ENCODE data around the gene MAP7.
"Not testable (repeated sequence)": the region's sequence is repeated elsewhere in the genome, so short reads cannot be mapped to it uniquely, and the experiment has no call there.

Gene MAP7

DNA sequence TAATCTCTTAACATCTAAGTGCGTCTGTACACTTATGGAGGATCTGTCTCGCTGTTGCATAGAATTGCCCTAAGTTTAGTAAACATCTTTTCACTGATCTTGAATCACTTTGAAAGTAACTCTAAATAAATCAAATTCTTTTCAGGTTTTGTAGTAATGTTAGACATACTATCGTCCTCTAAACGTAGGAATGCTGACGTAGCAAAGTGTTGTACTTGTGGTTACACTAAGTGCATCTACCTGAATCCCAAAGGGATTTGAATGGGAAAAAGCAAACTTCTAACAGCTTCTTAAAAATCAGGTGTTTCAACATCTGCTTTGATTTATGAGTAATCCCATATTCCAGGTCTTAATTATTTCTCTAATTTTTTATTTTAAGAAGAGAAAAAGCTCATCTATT, 49.8 kb downstream of the MAP7 start:
- Histone ChIP-seq H2AFZ (ENCODE audit: low read length) (no peak overlapping the region), H3K4me1 (ENCODE audit: control insufficient read depth in 2 of 2, insufficient read depth in 1 of 2, low read depth in 1 of 2, low read length in 2 of 2) (peaks cover 2 to 13% of the 10 kb centered on the region in 2 donors), H3K4me2 (ENCODE audit: insufficient read depth, low read length, poor library complexity, severe bottlenecking) (no peak overlapping the region), H3K79me1 (ENCODE audit: low read depth, low read length) (no peaks in the 10 kb centered on the region), H3K18ac (ENCODE audit: low read length) (no peak overlapping the region), H2BK15ac (ENCODE audit: low read length) (no peak overlapping the region), H3K36me3 (replicated peaks in 1 of 2; ENCODE audit: control insufficient read depth in 2 of 2, insufficient read depth in 2 of 2, low read length in 2 of 2) (no peaks in the 10 kb centered on the region), H3K14ac (ENCODE audit: low read length) (no peak overlapping the region), H3K4ac (ENCODE audit: low read length) (no peak overlapping the region), H3K9ac (ENCODE audit: low read depth, low read length, poor library complexity) (no peak overlapping the region), H3K9me3 (replicated peaks in 1 of 2; ENCODE audit: control insufficient read depth in 2 of 2, insufficient read depth in 1 of 2, low read depth in 1 of 2, low read length in 2 of 2) (no peaks in the 10 kb centered on the region), H3K27ac (replicated peaks; ENCODE audit: low read length) (no peak overlapping the region), H2BK12ac (ENCODE audit: low read length) (no peak overlapping the region), H2BK120ac (ENCODE audit: low read depth, low read length) (no peak overlapping the region), H2AK5ac (ENCODE audit: low read depth, low read length) (no peak overlapping the region), H3K23ac (ENCODE audit: low read depth, low read length, poor library complexity) (no peak overlapping the region), H4K91ac (ENCODE audit: low read depth, low read length, poor library complexity) (no peak overlapping the region), H4K8ac (ENCODE audit: low read depth, low read length) (no peak overlapping the region), H3K4me3 (ENCODE audit: low read length in 2 of 2) (no peak overlapping the region), H3K27me3 (ENCODE audit: control insufficient read depth in 3 of 3, insufficient read depth in 3 of 3, low read depth in 1 of 3, low read length in 3 of 3) (no peaks in the 10 kb centered on the region), H2BK5ac (ENCODE audit: low read length) (no peak overlapping the region)
- DNase-seq (ENCODE audit: low spot score): no peak
- no CpG with 5 or more reads among the region's 5 CpGs for WGBS, 2 donors (ENCODE audit: extremely low coverage in 2 of 2, insufficient read length in 2 of 2, insufficient replicate concordance in 1 of 2)

DNA sequence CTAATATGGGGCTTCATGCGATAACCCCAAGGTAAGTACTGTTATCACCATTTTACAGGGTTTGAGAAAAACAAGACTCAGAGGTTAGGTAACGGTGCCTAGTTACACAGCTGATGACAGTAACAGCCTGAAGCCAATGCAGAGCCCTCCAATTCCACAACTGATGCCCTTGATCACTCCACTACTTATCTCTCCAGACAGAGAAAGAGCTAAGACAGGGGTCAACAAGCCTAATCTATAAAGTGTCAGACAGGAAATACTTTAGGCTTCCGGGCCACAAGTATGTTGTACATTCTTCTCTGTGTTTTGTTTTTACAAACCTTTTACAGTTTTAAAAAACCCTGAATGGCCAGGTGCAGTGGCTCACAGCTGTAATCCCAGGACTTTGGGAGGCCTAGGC, 50.9 kb downstream of the MAP7 start:
- no CpG with 5 or more reads among the region's 3 CpGs for WGBS, 2 donors (ENCODE audit: extremely low coverage in 2 of 2, insufficient read length in 2 of 2, insufficient replicate concordance in 1 of 2)

DNA sequence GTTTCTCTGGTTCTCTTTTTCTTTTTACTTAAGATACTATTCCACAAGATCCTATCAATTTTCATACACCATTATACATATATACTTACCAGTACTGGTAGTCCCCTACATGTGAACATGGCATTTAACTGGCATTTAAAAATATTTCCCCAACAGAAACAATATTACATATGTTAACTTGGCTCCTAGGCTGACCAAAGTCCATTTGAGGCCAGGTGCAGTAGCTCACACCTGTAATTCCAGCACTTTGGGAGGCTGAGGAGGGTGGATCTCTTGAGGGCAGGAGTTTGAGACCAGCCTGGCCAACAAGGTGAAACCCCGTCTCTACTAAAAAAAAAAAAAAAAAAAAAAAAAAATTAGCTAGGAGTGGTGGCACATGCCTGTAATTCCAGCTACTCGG, 53.8 kb downstream of the MAP7 start:
- H3K4me1 ChIP-seq (ENCODE audit: control insufficient read depth in 2 of 2, insufficient read depth in 1 of 2, low read depth in 1 of 2, low read length in 2 of 2); H3K4me3 ChIP-seq (ENCODE audit: low read length in 2 of 2); H3K79me1 ChIP-seq (ENCODE audit: low read depth, low read length); H2AFZ ChIP-seq (ENCODE audit: low read length); H2AK5ac ChIP-seq (ENCODE audit: low read depth, low read length); H4K91ac ChIP-seq (ENCODE audit: low read depth, low read length, poor library complexity); H3K9ac ChIP-seq (ENCODE audit: low read depth, low read length, poor library complexity); H2BK5ac ChIP-seq (ENCODE audit: low read length); H2BK12ac ChIP-seq (ENCODE audit: low read length); H2BK120ac ChIP-seq (ENCODE audit: low read depth, low read length); H3K4me2 ChIP-seq (ENCODE audit: insufficient read depth, low read length, poor library complexity, severe bottlenecking); H3K27ac ChIP-seq (replicated peaks; ENCODE audit: low read length); H3K4ac ChIP-seq (ENCODE audit: low read length); H3K27me3 ChIP-seq (ENCODE audit: control insufficient read depth in 3 of 3, insufficient read depth in 3 of 3, low read depth in 1 of 3, low read length in 3 of 3); H3K14ac ChIP-seq (ENCODE audit: low read length); H3K36me3 ChIP-seq (replicated peaks in 1 of 2; ENCODE audit: control insufficient read depth in 2 of 2, insufficient read depth in 2 of 2, low read length in 2 of 2); H3K23ac ChIP-seq (ENCODE audit: low read depth, low read length, poor library complexity); DNase-seq (ENCODE audit: low spot score); H3K9me3 ChIP-seq (replicated peaks in 1 of 2; ENCODE audit: control insufficient read depth in 2 of 2, insufficient read depth in 1 of 2, low read depth in 1 of 2, low read length in 2 of 2); H3K18ac ChIP-seq (ENCODE audit: low read length); H2BK15ac ChIP-seq (ENCODE audit: low read length); H4K8ac ChIP-seq (ENCODE audit: low read depth, low read length): not testable (repeated sequence)
- no CpG with 5 or more reads among the region's 2 CpGs for WGBS, 2 donors (ENCODE audit: extremely low coverage in 2 of 2, insufficient read length in 2 of 2, insufficient replicate concordance in 1 of 2)

More for the DNA sequence above, 50.9 kb downstream of the MAP7 start:
- H2BK12ac ChIP-seq (ENCODE audit: low read length): no peak overlapping the region
- H4K8ac ChIP-seq (ENCODE audit: low read depth, low read length): no peak overlapping the region
- no peak overlapping the region for H2BK5ac ChIP-seq (ENCODE audit: low read length)
- no peak overlapping the region for H2AFZ ChIP-seq (ENCODE audit: low read length)
- no peak overlapping the region for H3K9ac ChIP-seq (ENCODE audit: low read depth, low read length, poor library complexity)
- peaks cover 2 to 13% of the 10 kb centered on the region in 2 donors for H3K4me1 ChIP-seq (ENCODE audit: control insufficient read depth in 2 of 2, insufficient read depth in 1 of 2, low read depth in 1 of 2, low read length in 2 of 2)
- no peak overlapping the region for H2AK5ac ChIP-seq (ENCODE audit: low read depth, low read length)
- no peak overlapping the region for H3K23ac ChIP-seq (ENCODE audit: low read depth, low read length, poor library complexity)
- no peak overlapping the region for H3K18ac ChIP-seq (ENCODE audit: low read length)
- no peak overlapping the region for H3K4me2 ChIP-seq (ENCODE audit: insufficient read depth, low read length, poor library complexity, severe bottlenecking)
- H3K14ac ChIP-seq (ENCODE audit: low read length): no peak overlapping the region
- H3K4ac ChIP-seq (ENCODE audit: low read length): no peak overlapping the region
- H3K9me3 ChIP-seq (replicated peaks in 1 of 2; ENCODE audit: control insufficient read depth in 2 of 2, insufficient read depth in 1 of 2, low read depth in 1 of 2, low read length in 2 of 2): no peaks in the 10 kb centered on the region
- no peak overlapping the region for H3K27ac ChIP-seq (replicated peaks; ENCODE audit: low read length)
- DNase-seq (ENCODE audit: low spot score): no peak
- H2BK15ac ChIP-seq (ENCODE audit: low read length): no peak overlapping the region
- no peak overlapping the region for H4K91ac ChIP-seq (ENCODE audit: low read depth, low read length, poor library complexity)
- H3K36me3 ChIP-seq (replicated peaks in 1 of 2; ENCODE audit: control insufficient read depth in 2 of 2, insufficient read depth in 2 of 2, low read length in 2 of 2): no peaks in the 10 kb centered on the region
- no peaks in the 10 kb centered on the region for H3K79me1 ChIP-seq (ENCODE audit: low read depth, low read length)
- H3K4me3 ChIP-seq (ENCODE audit: low read length in 2 of 2): no peak overlapping the region
- peaks cover 0 to 3% (median 0%) of the 10 kb centered on the region in 3 experiments for H3K27me3 ChIP-seq (ENCODE audit: control insufficient read depth in 3 of 3, insufficient read depth in 3 of 3, low read depth in 1 of 3, low read length in 3 of 3)
- no peak overlapping the region for H2BK120ac ChIP-seq (ENCODE audit: low read depth, low read length)

DNA sequence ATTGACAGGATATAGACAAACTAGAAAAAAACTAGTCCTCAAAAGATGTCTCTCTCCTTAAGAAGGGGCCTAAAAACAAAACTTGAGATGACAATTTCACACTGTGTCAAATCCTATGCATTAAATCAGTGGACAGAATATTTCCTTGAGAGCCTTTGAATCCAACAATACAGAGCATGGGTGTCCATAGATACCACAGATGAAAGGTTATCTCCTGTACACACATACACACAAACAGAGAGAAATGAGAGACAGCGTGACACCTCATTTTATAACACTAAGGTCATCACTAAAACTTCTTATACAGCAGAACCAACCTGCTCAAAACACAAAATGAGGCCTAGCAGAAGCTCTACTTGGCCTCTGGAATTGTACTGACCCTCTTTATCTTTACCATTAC, 55.5 kb downstream of the MAP7 start:
- H3K4me1 ChIP-seq (ENCODE audit: control insufficient read depth in 2 of 2, insufficient read depth in 1 of 2, low read depth in 1 of 2, low read length in 2 of 2): no peaks in the 10 kb centered on the region
- no peaks in the 10 kb centered on the region for H3K9me3 ChIP-seq (replicated peaks in 1 of 2; ENCODE audit: control insufficient read depth in 2 of 2, insufficient read depth in 1 of 2, low read depth in 1 of 2, low read length in 2 of 2)
- H2AFZ ChIP-seq (ENCODE audit: low read length): no peak overlapping the region
- H4K91ac ChIP-seq (ENCODE audit: low read depth, low read length, poor library complexity): no peak overlapping the region
- no peak overlapping the region for H3K4ac ChIP-seq (ENCODE audit: low read length)
- H4K8ac ChIP-seq (ENCODE audit: low read depth, low read length): no peak overlapping the region
- no peak overlapping the region for H3K23ac ChIP-seq (ENCODE audit: low read depth, low read length, poor library complexity)
- no peak overlapping the region for H2BK12ac ChIP-seq (ENCODE audit: low read length)
- DNase-seq (ENCODE audit: low spot score): no peak
- H3K79me1 ChIP-seq (ENCODE audit: low read depth, low read length): no peaks in the 10 kb centered on the region
- H3K18ac ChIP-seq (ENCODE audit: low read length): no peak overlapping the region
- H3K9ac ChIP-seq (ENCODE audit: low read depth, low read length, poor library complexity): no peak overlapping the region
- no peak overlapping the region for H2BK15ac ChIP-seq (ENCODE audit: low read length)
- WGBS, 2 donors (ENCODE audit: extremely low coverage in 2 of 2, insufficient read length in 2 of 2, insufficient replicate concordance in 1 of 2): no CpG with 5 or more reads among the region's 1 CpG
- H3K36me3 ChIP-seq (replicated peaks in 1 of 2; ENCODE audit: control insufficient read depth in 2 of 2, insufficient read depth in 2 of 2, low read length in 2 of 2): no peaks in the 10 kb centered on the region
- H3K27me3 ChIP-seq (ENCODE audit: control insufficient read depth in 3 of 3, insufficient read depth in 3 of 3, low read depth in 1 of 3, low read length in 3 of 3): peaks cover 0 to 3% (median 0%) of the 10 kb centered on the region in 3 experiments
- no peak overlapping the region for H2BK5ac ChIP-seq (ENCODE audit: low read length)
- no peak overlapping the region for H3K4me3 ChIP-seq (ENCODE audit: low read length in 2 of 2)
- no peak overlapping the region for H3K14ac ChIP-seq (ENCODE audit: low read length)
- no peak overlapping the region for H3K4me2 ChIP-seq (ENCODE audit: insufficient read depth, low read length, poor library complexity, severe bottlenecking)
- H2AK5ac ChIP-seq (ENCODE audit: low read depth, low read length): no peak overlapping the region
- no peak overlapping the region for H2BK120ac ChIP-seq (ENCODE audit: low read depth, low read length)
- no peak overlapping the region for H3K27ac ChIP-seq (replicated peaks; ENCODE audit: low read length)
